Panc1 (cell line): ENCODE measurements around the gene MAOB. TPM values are rescaled to one million over a fixed set of nuclear protein-coding genes. Genes with fewer than 3 reads are reported as not detected.

Source experiments
- ATAC-seq: fragments of 200-7000 bp; cut with Tn5 transposase; 2 replicates; pipeline ENCODE4 v1.9.1; 2020; ENCODE audit warnings: mild to moderate bottlenecking, moderate library complexity
- BruUV-seq: library from RNA; stranded (reverse); fragments of 400-500 nt; replicated peaks from 2 replicates; lab custom pipeline; 2021; lab: Mats Ljungman, UMichigan
- CTCF ChIA-PET: fragments of 300-600 bp; sonication (Branson Sonifier 250); formaldehyde crosslinking; loops from one replicate; lab custom pipeline; 2022; ENCODE audit warnings: antibody characterized with exemption; lab: Charles Lee
- POLR2A ChIA-PET: fragments of 300-600 bp; sonication (Branson Sonifier 250); formaldehyde crosslinking; loops from one replicate; lab custom pipeline; 2022; ENCODE audit warnings: antibody characterized with exemption; lab: Charles Lee
- DNase-seq: peaks from one replicate; pipeline ENCODE4 v3.0.0-alpha.2; 2010; ENCODE audit warnings: low read depth, low spot score
- H3K27ac ChIP-seq: 2 replicates; pipeline ENCODE4 v1.5.1; 2011; ENCODE audit warnings: mild to moderate bottlenecking, low read length, inconsistent platforms
- H3K27me3 ChIP-seq: fragments of 200-500 bp; sonication (Bioruptor generic); 2 replicates; pipeline ENCODE4 v1.6.0; 2014; ENCODE audit warnings: low read length, inconsistent platforms; ENCODE audit not compliant: control insufficient read depth, insufficient read depth
- H3K36me3 ChIP-seq: fragments of 200-500 bp; sonication (Bioruptor generic); 2 replicates; pipeline ENCODE4 v1.5.1; 2014; ENCODE audit warnings: inconsistent platforms, mild to moderate bottlenecking, low read length, moderate library complexity; ENCODE audit not compliant: control insufficient read depth, insufficient read depth
- H3K4me1 ChIP-seq: 2 replicates; pipeline ENCODE4 v1.5.1; 2011; ENCODE audit warnings: inconsistent platforms, mild to moderate bottlenecking, low read length, moderate library complexity; ENCODE audit not compliant: control insufficient read depth, insufficient read depth
- H3K4me3 ChIP-seq, 2 experiments: 2 replicates each; pipeline ENCODE4 v1.5.1; 2011 to 2012; ENCODE audit warnings: low read depth in 2 of 2, low read length in 2 of 2, mild to moderate bottlenecking in 2 of 2, inconsistent platforms in 1 of 2, moderate library complexity in 1 of 2
- H3K9me3 ChIP-seq: fragments of 200-500 bp; sonication (Bioruptor generic); 2 replicates; pipeline ENCODE4 v1.5.1; 2014; ENCODE audit warnings: low read depth, mild to moderate bottlenecking, inconsistent platforms, low read length, moderate library complexity; ENCODE audit not compliant: control insufficient read depth, insufficient read depth
- POLR2AphosphoS5 ChIP-seq: IDR thresholded peaks from 2 replicates; pipeline ENCODE4 v1.6.1; 2012; ENCODE audit warnings: mild to moderate bottlenecking, low read depth, low read length, moderate library complexity
- SIN3A ChIP-seq: IDR thresholded peaks from 2 replicates; pipeline ENCODE4 v1.6.1; 2012; ENCODE audit warnings: low read depth, mild to moderate bottlenecking, low read length, moderate library complexity, borderline replicate concordance; ENCODE audit not compliant: insufficient read depth
- TCF7L2 ChIP-seq: IDR thresholded peaks from 2 replicates; pipeline ENCODE4 v1.6.1; 2011; ENCODE audit warnings: mild to moderate bottlenecking, low read depth, low read length, inconsistent platforms
- in situ Hi-C: cut with HindIII; loops from 2 replicates; pipeline ENCODE4 v1.10.0; 2016; ENCODE audit warnings: low sequenced_read_pairs, low pct_unique_long_range_greater_than_20kb
- intact Hi-C: fragments of 100-400 bp; cut with micrococcal nuclease; formaldehyde crosslinking; loops from one replicate; pipeline ENCODE4 v1.10.0; 2022; ENCODE audit not compliant: unreplicated experiment
- total RNA-seq: library from RNA; stranded (reverse); gene quantifications from one replicate; pipeline ENCODE4 v1.2.1, GENCODE V29; 2021; ENCODE audit not compliant: unreplicated experiment
- TF ChIP-seq, protein P1 (sequence below): fragments of 450-650 bp; IDR thresholded peaks from 2 replicates; pipeline ENCODE4 v1.5.1; 2017; ENCODE audit warnings: mild to moderate bottlenecking
- TF ChIP-seq, protein P2 (sequence below), 2 experiments: IDR thresholded peaks; 2 replicates each; pipeline ENCODE4 v1.6.1; 2011 to 2012; ENCODE audit warnings: low read depth in 2 of 2, control low read depth in 1 of 2, low read length in 1 of 2, mild to moderate bottlenecking in 1 of 2, moderate library complexity in 1 of 2; ENCODE audit not compliant: insufficient read depth in 1 of 2

The MAOB gene
- total RNA-seq, 1 experiment from 2014 or later: not detected

DNA sequence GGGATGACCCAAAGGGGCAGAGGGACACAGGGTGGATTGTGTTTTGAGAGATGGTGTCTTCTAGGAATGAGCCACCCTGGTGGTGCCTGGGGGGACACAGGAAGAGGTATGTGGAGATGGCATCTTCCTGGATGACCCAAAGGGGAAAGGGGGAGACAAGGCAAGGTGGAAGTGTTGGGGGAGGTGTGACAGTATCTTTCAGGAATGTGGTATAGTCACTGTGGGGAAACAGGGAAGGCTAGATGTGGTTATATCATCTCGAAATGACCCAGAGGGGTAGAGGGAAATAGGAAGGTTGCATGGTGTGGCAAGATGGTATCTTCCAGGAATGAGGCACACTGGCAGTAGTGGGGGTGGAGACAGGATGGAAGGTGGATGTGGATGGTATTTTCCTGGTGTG, 163.3 kb downstream of the MAOB start:
- no peak for DNase-seq
- no peaks in the 10 kb centered on the region for H3K9me3 ChIP-seq
- no peaks in the 10 kb centered on the region for H3K4me1 ChIP-seq
- H3K27ac ChIP-seq: no peak overlapping the region
- TF ChIP-seq, protein P1, sequence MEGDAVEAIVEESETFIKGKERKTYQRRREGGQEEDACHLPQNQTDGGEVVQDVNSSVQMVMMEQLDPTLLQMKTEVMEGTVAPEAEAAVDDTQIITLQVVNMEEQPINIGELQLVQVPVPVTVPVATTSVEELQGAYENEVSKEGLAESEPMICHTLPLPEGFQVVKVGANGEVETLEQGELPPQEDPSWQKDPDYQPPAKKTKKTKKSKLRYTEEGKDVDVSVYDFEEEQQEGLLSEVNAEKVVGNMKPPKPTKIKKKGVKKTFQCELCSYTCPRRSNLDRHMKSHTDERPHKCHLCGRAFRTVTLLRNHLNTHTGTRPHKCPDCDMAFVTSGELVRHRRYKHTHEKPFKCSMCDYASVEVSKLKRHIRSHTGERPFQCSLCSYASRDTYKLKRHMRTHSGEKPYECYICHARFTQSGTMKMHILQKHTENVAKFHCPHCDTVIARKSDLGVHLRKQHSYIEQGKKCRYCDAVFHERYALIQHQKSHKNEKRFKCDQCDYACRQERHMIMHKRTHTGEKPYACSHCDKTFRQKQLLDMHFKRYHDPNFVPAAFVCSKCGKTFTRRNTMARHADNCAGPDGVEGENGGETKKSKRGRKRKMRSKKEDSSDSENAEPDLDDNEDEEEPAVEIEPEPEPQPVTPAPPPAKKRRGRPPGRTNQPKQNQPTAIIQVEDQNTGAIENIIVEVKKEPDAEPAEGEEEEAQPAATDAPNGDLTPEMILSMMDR: no peak
- TF ChIP-seq TCF7L2 (no peak), POLR2AphosphoS5 (no peak), SIN3A (no peak)
- TF ChIP-seq, protein P2, sequence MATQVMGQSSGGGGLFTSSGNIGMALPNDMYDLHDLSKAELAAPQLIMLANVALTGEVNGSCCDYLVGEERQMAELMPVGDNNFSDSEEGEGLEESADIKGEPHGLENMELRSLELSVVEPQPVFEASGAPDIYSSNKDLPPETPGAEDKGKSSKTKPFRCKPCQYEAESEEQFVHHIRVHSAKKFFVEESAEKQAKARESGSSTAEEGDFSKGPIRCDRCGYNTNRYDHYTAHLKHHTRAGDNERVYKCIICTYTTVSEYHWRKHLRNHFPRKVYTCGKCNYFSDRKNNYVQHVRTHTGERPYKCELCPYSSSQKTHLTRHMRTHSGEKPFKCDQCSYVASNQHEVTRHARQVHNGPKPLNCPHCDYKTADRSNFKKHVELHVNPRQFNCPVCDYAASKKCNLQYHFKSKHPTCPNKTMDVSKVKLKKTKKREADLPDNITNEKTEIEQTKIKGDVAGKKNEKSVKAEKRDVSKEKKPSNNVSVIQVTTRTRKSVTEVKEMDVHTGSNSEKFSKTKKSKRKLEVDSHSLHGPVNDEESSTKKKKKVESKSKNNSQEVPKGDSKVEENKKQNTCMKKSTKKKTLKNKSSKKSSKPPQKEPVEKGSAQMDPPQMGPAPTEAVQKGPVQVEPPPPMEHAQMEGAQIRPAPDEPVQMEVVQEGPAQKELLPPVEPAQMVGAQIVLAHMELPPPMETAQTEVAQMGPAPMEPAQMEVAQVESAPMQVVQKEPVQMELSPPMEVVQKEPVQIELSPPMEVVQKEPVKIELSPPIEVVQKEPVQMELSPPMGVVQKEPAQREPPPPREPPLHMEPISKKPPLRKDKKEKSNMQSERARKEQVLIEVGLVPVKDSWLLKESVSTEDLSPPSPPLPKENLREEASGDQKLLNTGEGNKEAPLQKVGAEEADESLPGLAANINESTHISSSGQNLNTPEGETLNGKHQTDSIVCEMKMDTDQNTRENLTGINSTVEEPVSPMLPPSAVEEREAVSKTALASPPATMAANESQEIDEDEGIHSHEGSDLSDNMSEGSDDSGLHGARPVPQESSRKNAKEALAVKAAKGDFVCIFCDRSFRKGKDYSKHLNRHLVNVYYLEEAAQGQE (IDR thresholded peaks at IDR 0.05; ENCODE audit: insufficient read depth in 1 of 2, low read depth in 2 of 2, low read length in 1 of 2): no peak
- H3K27me3 ChIP-seq: no peaks in the 10 kb centered on the region
- ChIA-PET POLR2A (no interaction called here), CTCF (no interaction called here)
- ATAC-seq: no peak
- intact Hi-C loops: no loop called here
- H3K36me3 ChIP-seq: no peaks in the 10 kb centered on the region
- no TSS peak for BruUV-seq
- no peak overlapping the region for H3K4me3 ChIP-seq
- in situ Hi-C loops: no loop called here

DNA sequence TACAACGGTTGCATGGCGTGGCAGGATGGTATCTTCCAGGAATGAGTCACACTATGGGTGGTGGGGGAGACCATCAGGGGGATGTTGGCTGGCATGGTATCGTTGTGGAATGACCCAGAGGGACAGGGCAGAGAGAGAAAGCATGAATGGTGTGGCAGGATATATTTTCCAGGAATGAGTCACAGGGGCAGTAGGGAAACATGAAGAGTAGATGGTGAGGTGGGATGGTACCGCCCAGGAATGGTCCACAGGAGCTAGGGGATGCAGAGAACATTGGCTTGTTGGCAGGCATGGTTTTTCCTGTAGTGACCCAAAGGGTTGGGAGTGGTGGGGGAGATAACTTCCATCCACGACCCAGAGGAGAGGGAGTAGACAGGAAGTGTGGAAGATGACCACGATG, 163.7 kb downstream of the MAOB start:
- in situ Hi-C loops (no loop called here), intact Hi-C loops (no loop called here)
- no peak overlapping the region for H3K4me3 ChIP-seq
- no peak overlapping the region for H3K27ac ChIP-seq
- DNase-seq (no peak), ATAC-seq (no peak)
- POLR2A ChIA-PET: no interaction called here
- CTCF ChIA-PET: no interaction called here
- TF ChIP-seq POLR2AphosphoS5 (no peak), TCF7L2 (no peak), SIN3A (no peak)
- TF ChIP-seq, protein P2 (IDR thresholded peaks at IDR 0.05; ENCODE audit: insufficient read depth in 1 of 2, low read depth in 2 of 2, low read length in 1 of 2): no peak
- TF ChIP-seq, protein P1: no peak
- no peaks in the 10 kb centered on the region for H3K36me3 ChIP-seq
- no peaks in the 10 kb centered on the region for H3K4me1 ChIP-seq
- no TSS peak for BruUV-seq
- H3K27me3 ChIP-seq: no peaks in the 10 kb centered on the region
- no peaks in the 10 kb centered on the region for H3K9me3 ChIP-seq
